H9 (cell line): Measurements from ENCODE around the gene RALY. TPM values are rescaled to one million over a fixed set of nuclear protein-coding genes. Genes with fewer than 3 reads are reported as not detected.
"Not testable (repeated sequence)": the region's sequence is repeated elsewhere in the genome, so short reads cannot be mapped to it uniquely, and the experiment has no call there.

ENCODE experiments used
- DNase-seq: peaks from one replicate; pipeline ENCODE4 v3.0.0-alpha.2; 2017
- H2AFZ ChIP-seq: one replicate; pipeline ENCODE4 v1.6.1; 2013; ENCODE audit warnings: mild to moderate bottlenecking, low read length, control low read depth, moderate library complexity
- H2AK5ac ChIP-seq: 2 replicates; pipeline ENCODE4 v1.6.1; 2013; ENCODE audit warnings: low read length, control low read depth, mixed read lengths; ENCODE audit not compliant: insufficient read length
- H2BK120ac ChIP-seq: one replicate; pipeline ENCODE4 v1.6.1; 2013; ENCODE audit warnings: low read depth, mild to moderate bottlenecking, low read length, control low read depth, inconsistent platforms; ENCODE audit not compliant: poor library complexity, severe bottlenecking
- H2BK12ac ChIP-seq: 2 replicates; pipeline ENCODE4 v1.6.1; 2013; ENCODE audit warnings: low read length, control low read depth, mixed read lengths, low read depth; ENCODE audit not compliant: insufficient read length
- H2BK15ac ChIP-seq: 2 replicates; pipeline ENCODE4 v1.6.1; 2013; ENCODE audit warnings: low read depth, low read length, control low read depth
- H2BK20ac ChIP-seq: one replicate; pipeline ENCODE4 v1.6.1; 2013; ENCODE audit warnings: low read depth, mild to moderate bottlenecking, low read length, control low read depth, inconsistent platforms; ENCODE audit not compliant: poor library complexity, severe bottlenecking
- H2BK5ac ChIP-seq: 2 replicates; pipeline ENCODE4 v1.6.1; 2013; ENCODE audit warnings: low read length, control low read depth, mixed read lengths; ENCODE audit not compliant: insufficient read length
- H3K14ac ChIP-seq: 2 replicates; pipeline ENCODE4 v1.6.1; 2013; ENCODE audit warnings: low read length, control low read depth; ENCODE audit not compliant: insufficient read depth
- H3K18ac ChIP-seq: 2 replicates; pipeline ENCODE4 v1.6.1; 2013; ENCODE audit warnings: low read depth, mild to moderate bottlenecking, mixed read lengths, low read length, control low read depth; ENCODE audit not compliant: insufficient read length
- H3K23ac ChIP-seq: 2 replicates; pipeline ENCODE4 v1.6.1; 2013; ENCODE audit warnings: low read length, control low read depth, mixed read lengths, low read depth; ENCODE audit not compliant: insufficient read length
- H3K23me2 ChIP-seq: 2 replicates; pipeline ENCODE4 v1.6.1; 2013; ENCODE audit warnings: low read depth, mild to moderate bottlenecking, mixed read lengths, low read length, control low read depth; ENCODE audit not compliant: insufficient read length, poor library complexity, severe bottlenecking
- H3K27ac ChIP-seq: 2 replicates; pipeline ENCODE4 v1.5.1; 2013; ENCODE audit warnings: low read length, control low read depth, mixed read lengths, low read depth; ENCODE audit not compliant: insufficient read length
- H3K27me3 ChIP-seq: 2 replicates; pipeline ENCODE4 v1.6.1; 2013; ENCODE audit warnings: low read length, control low read depth, inconsistent platforms; ENCODE audit not compliant: insufficient read depth
- H3K4ac ChIP-seq: 2 replicates; pipeline ENCODE4 v1.6.1; 2013; ENCODE audit warnings: low read depth, mild to moderate bottlenecking, control low read depth, inconsistent platforms, low read length, moderate library complexity
- H3K4me1 ChIP-seq: 2 replicates; pipeline ENCODE4 v1.6.1; 2013; ENCODE audit warnings: low read length, control low read depth, inconsistent platforms; ENCODE audit not compliant: insufficient read depth
- H3K4me2 ChIP-seq: 2 replicates; pipeline ENCODE4 v1.6.1; 2013; ENCODE audit warnings: low read length, control low read depth, mixed read lengths; ENCODE audit not compliant: insufficient read length, insufficient read depth
- H3K56ac ChIP-seq: 2 replicates; pipeline ENCODE4 v1.6.1; 2013; ENCODE audit warnings: low read depth, mild to moderate bottlenecking, mixed read lengths, low read length, control low read depth; ENCODE audit not compliant: insufficient read length
- H3K79me1 ChIP-seq: 2 replicates; pipeline ENCODE4 v1.6.1; 2013; ENCODE audit warnings: low read depth, mild to moderate bottlenecking, moderate library complexity, low read length, control low read depth, inconsistent platforms; ENCODE audit not compliant: insufficient read depth, poor library complexity, severe bottlenecking
- H3K79me2 ChIP-seq: 2 replicates; pipeline ENCODE4 v1.6.1; 2013; ENCODE audit warnings: low read length, control low read depth, inconsistent platforms; ENCODE audit not compliant: insufficient read depth
- H3K9ac ChIP-seq: 2 replicates; pipeline ENCODE4 v1.6.1; 2013; ENCODE audit warnings: low read length, control low read depth, mixed read lengths; ENCODE audit not compliant: insufficient read length; ENCODE audit errors: extremely low read depth
- H3K9me3 ChIP-seq: one replicate; pipeline ENCODE4 v1.6.1; 2013; ENCODE audit warnings: low read depth, low read length, inconsistent platforms; ENCODE audit not compliant: control insufficient read depth
- H3T11ph ChIP-seq: one replicate; pipeline ENCODE4 v1.6.1; 2013; ENCODE audit warnings: mild to moderate bottlenecking, low read length, control low read depth, inconsistent platforms
- H4K20me1 ChIP-seq: one replicate; pipeline ENCODE4 v1.6.1; 2013; ENCODE audit not compliant: control insufficient read depth, insufficient read length, insufficient read depth
- H4K5ac ChIP-seq: 2 replicates; pipeline ENCODE4 v1.6.1; 2013; ENCODE audit warnings: low read depth, mild to moderate bottlenecking, mixed read lengths, low read length, control low read depth; ENCODE audit not compliant: insufficient read length
- H4K8ac ChIP-seq: replicated peaks from 2 replicates; pipeline ENCODE4 v1.6.1; 2013; ENCODE audit warnings: low read length, control low read depth, mixed read lengths, low read depth; ENCODE audit not compliant: insufficient read length
- H4K91ac ChIP-seq: 2 replicates; pipeline ENCODE4 v1.6.1; 2013; ENCODE audit warnings: low read depth, mild to moderate bottlenecking, moderate library complexity, mixed read lengths, low read length, control low read depth; ENCODE audit not compliant: insufficient read length
- H3K27ac Mint-ChIP-seq, 3 experiments: 2 replicates in 2 of 3; 3 replicates in 1 of 3; pipeline ENCODE4 v1.8.0; 2020 to 2021; ENCODE audit warnings: mixed read lengths in 3 of 3, mild to moderate bottlenecking in 1 of 3, moderate library complexity in 1 of 3
- H3K27me3 Mint-ChIP-seq: 2 replicates; pipeline ENCODE4 v1.8.0; 2021; ENCODE audit warnings: low read depth, mild to moderate bottlenecking, moderate library complexity, mixed read lengths
- H3K36me3 Mint-ChIP-seq, 3 experiments: 2 replicates in 2 of 3; 3 replicates in 1 of 3; pipeline ENCODE4 v1.8.0; 2020 to 2021; ENCODE audit warnings: low read depth in 3 of 3, mixed read lengths in 3 of 3; ENCODE audit not compliant: insufficient read depth in 1 of 3
- H3K4me1 Mint-ChIP-seq, 2 experiments: 2 replicates each; pipeline ENCODE4 v1.8.0; 2020; ENCODE audit warnings: mixed read lengths in 2 of 2
- H3K4me3 Mint-ChIP-seq, 2 experiments: 2 replicates in 1 of 2; 3 replicates in 1 of 2; pipeline ENCODE4 v1.8.0; 2020 to 2021; ENCODE audit warnings: mild to moderate bottlenecking in 2 of 2, mixed read lengths in 2 of 2, moderate library complexity in 1 of 2
- H3K9me3 Mint-ChIP-seq, 2 experiments: 2 replicates in 1 of 2; 3 replicates in 1 of 2; pipeline ENCODE4 v1.8.0; 2020; ENCODE audit warnings: mild to moderate bottlenecking in 2 of 2, mixed read lengths in 2 of 2, moderate library complexity in 1 of 2
- WGBS: extraction: QIAGEN DNeasy Blood & Tissue Kit; methylation state at CpG from one replicate; pipeline ENCODE4 v1.1.7; 2013; ENCODE audit warnings: missing lambda C conversion rate, low lambda C conversion rate, mixed read lengths; ENCODE audit not compliant: insufficient read length; ENCODE audit errors: extremely low coverage; 5-methylcytosine and 5-hydroxymethylcytosine counted together
- total RNA-seq: library from RNA; stranded (reverse); gene quantifications from 2 replicates; pipeline ENCODE4 v1.2.1, GENCODE V29; 2021
- TF ChIP-seq, protein P1 (sequence below): fragments of 200-600 bp; sonication (generic); conservative IDR thresholded peaks from 3 replicates; pipeline ENCODE4 v1.8.0; 2021; ENCODE audit warnings: antibody characterized with exemption, mild to moderate bottlenecking

The RALY gene
- total RNA-seq, 1 experiment from 2014 or later: 199 TPM

DNA sequence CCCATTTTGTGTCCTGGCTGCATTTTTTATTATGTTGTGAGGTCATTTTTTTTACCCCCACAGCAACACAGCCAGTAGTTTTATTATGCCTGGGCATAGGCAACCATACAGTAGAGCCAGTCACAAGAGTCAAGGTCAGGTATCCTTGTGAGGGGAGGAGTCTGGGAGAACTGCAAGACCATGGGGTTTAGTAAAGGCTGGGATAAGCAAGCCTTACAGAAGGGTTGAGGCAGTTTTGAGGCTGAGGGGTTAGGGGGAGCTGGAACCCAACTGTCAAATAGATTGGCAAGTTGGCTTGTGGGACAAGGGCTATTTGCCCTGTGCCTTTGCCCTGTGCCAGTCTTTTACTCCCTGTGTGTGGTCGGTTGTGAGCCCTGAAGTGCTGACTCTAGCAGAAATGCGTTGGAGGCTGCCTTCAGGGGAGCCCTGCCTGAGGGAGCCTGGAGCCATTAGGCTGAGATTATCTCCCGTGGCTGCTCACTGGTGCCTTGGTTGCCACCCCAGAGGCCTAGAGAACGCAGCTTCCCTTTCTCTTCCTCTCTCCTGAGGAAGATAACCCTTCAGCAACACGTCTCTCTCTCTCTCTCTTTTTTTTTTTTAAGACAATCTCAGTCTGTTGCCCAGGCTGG, 31.1 kb downstream of the RALY start:
- no peak overlapping the region for H3K27ac ChIP-seq
- Mint-ChIP-seq H3K27ac (peak overlapping the region in 1 of 3 experiments; percentile 65; a peak in 3 of 7 replicates), H3K4me1 (peaks cover 50% of the 10 kb centered on the region in 2 experiments), H3K36me3 (peaks cover 6 to 8% (median 7%) of the 10 kb centered on the region in 3 experiments), H3K9me3 (no peaks in the 10 kb centered on the region; a peak in 1 of 5 replicates), H3K27me3 (no peaks in the 10 kb centered on the region), H3K4me3 (no peak overlapping the region; a peak in 1 of 5 replicates)
- no peak overlapping the region for H3K9ac ChIP-seq
- no peaks in the 10 kb centered on the region for H4K20me1 ChIP-seq
- no peak overlapping the region for H4K8ac ChIP-seq
- H4K91ac ChIP-seq: no peak overlapping the region
- H3K14ac ChIP-seq: no peak overlapping the region
- H3K9me3 ChIP-seq: no peaks in the 10 kb centered on the region
- H2BK20ac ChIP-seq: no peak overlapping the region
- no peak overlapping the region for H4K5ac ChIP-seq
- DNase-seq: no peak
- H3K4me1 ChIP-seq: peaks cover 10% of the 10 kb centered on the region
- TF ChIP-seq, protein P1, sequence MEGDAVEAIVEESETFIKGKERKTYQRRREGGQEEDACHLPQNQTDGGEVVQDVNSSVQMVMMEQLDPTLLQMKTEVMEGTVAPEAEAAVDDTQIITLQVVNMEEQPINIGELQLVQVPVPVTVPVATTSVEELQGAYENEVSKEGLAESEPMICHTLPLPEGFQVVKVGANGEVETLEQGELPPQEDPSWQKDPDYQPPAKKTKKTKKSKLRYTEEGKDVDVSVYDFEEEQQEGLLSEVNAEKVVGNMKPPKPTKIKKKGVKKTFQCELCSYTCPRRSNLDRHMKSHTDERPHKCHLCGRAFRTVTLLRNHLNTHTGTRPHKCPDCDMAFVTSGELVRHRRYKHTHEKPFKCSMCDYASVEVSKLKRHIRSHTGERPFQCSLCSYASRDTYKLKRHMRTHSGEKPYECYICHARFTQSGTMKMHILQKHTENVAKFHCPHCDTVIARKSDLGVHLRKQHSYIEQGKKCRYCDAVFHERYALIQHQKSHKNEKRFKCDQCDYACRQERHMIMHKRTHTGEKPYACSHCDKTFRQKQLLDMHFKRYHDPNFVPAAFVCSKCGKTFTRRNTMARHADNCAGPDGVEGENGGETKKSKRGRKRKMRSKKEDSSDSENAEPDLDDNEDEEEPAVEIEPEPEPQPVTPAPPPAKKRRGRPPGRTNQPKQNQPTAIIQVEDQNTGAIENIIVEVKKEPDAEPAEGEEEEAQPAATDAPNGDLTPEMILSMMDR: no peak
- H2BK5ac ChIP-seq: no peak overlapping the region
- no peak overlapping the region for H3K23ac ChIP-seq
- no CpG with 5 or more reads among the region's 5 CpGs for WGBS
- H3K18ac ChIP-seq: no peak overlapping the region
- no peak overlapping the region for H2AFZ ChIP-seq
- no peak overlapping the region for H2BK12ac ChIP-seq
- H3K79me2 ChIP-seq: peaks cover 16% of the 10 kb centered on the region; the same call in 1 of the 2 replicates
- no peak overlapping the region for H2AK5ac ChIP-seq
- H2BK120ac ChIP-seq: no peak overlapping the region
- peaks cover 5% of the 10 kb centered on the region for H3K79me1 ChIP-seq
- H3T11ph ChIP-seq: no peak overlapping the region
- no peak overlapping the region for H3K56ac ChIP-seq
- H3K4me2 ChIP-seq: no peak overlapping the region
- H3K23me2 ChIP-seq: no peaks in the 10 kb centered on the region
- H3K4ac ChIP-seq: no peak overlapping the region
- H3K27me3 ChIP-seq: no peaks in the 10 kb centered on the region
- no peak overlapping the region for H2BK15ac ChIP-seq

- not testable (repeated sequence) for DNase-seq, H2AFZ ChIP-seq, H4K5ac ChIP-seq, H3K4me3 Mint-ChIP-seq, H3K56ac ChIP-seq, H3K79me1 ChIP-seq, H3K4me2 ChIP-seq, H3K23ac ChIP-seq, H2BK5ac ChIP-seq, H2BK120ac ChIP-seq, H3K9me3 Mint-ChIP-seq, H4K20me1 ChIP-seq, H3K27me3 ChIP-seq, H3K18ac ChIP-seq, H2AK5ac ChIP-seq, H3K23me2 ChIP-seq, H3K27ac ChIP-seq, H3K9me3 ChIP-seq, H3K14ac ChIP-seq, H2BK20ac ChIP-seq, H3K27ac Mint-ChIP-seq, H3K4ac ChIP-seq, H2BK12ac ChIP-seq, H4K8ac ChIP-seq, H2BK15ac ChIP-seq, H3K27me3 Mint-ChIP-seq, H4K91ac ChIP-seq, H3K9ac ChIP-seq, H3T11ph ChIP-seq
- no CpG with 5 or more reads among the region's 6 CpGs for WGBS
- H3K79me2 ChIP-seq: peaks cover 17% of the 10 kb centered on the region; the same call in 1 of the 2 replicates
- H3K4me1 ChIP-seq: peaks cover 12% of the 10 kb centered on the region
- Mint-ChIP-seq H3K36me3 (peaks cover 1 to 15% (median 9%) of the 10 kb centered on the region in 3 experiments; a peak in 4 of 7 replicates), H3K4me1 (peaks cover 53 to 61% of the 10 kb centered on the region in 2 experiments)
These were observed 34.3 kb downstream of the RALY start for GRCh38 chr20:34028013-34028412.
